HG03045 (cell line): ENCODE measurements around the gene PCDH9.

ENCODE experiments used
- ATAC-seq: cut with Tn5 transposase; IDR thresholded peaks from one replicate; pipeline ENCODE4 v1.9.1; 2021; ENCODE audit warnings: mild to moderate bottlenecking, moderate library complexity; ENCODE audit not compliant: unreplicated experiment

The PCDH9 gene

GRCh38 chr13:67168384-67168783 is 61.8 kb downstream of the PCDH9 start:
- ATAC-seq: no peak

GRCh38 chr13:67167420-67167819 is 62.7 kb downstream of the PCDH9 start:
- no peak for ATAC-seq

- ATAC-seq: no peak
Measured at GRCh38 chr13:67161176-67161575, 69.0 kb downstream of the PCDH9 start.

GRCh38 chr13:67158903-67159302 is 71.2 kb downstream of the PCDH9 start:
- ATAC-seq: no peak

- no peak for ATAC-seq
Measured at GRCh38 chr13:67156723-67157060, 73.4 kb downstream of the PCDH9 start.

GRCh38 chr13:67155898-67156722 is 74.0 kb downstream of the PCDH9 start:
- no peak for ATAC-seq

GRCh38 chr13:67152085-67152484 is 78.1 kb downstream of the PCDH9 start:
- no peak for ATAC-seq

- no peak for ATAC-seq
Measured at GRCh38 chr13:67151652-67152051, 78.5 kb downstream of the PCDH9 start.

- no peak for ATAC-seq
Measured at GRCh38 chr13:67150608-67151007, 79.5 kb downstream of the PCDH9 start.

- ATAC-seq: no peak
Measured at GRCh38 chr13:67148161-67148571, 82.0 kb downstream of the PCDH9 start.

GRCh38 chr13:67147342-67148133 is 82.6 kb downstream of the PCDH9 start:
- no peak for ATAC-seq

- ATAC-seq: no peak
Measured at GRCh38 chr13:67146523-67147130, 83.5 kb downstream of the PCDH9 start.

- ATAC-seq: no peak
Measured at GRCh38 chr13:67145950-67146349, 84.2 kb downstream of the PCDH9 start.

- no peak for ATAC-seq
Measured at GRCh38 chr13:67143544-67144115, 86.5 kb downstream of the PCDH9 start.

- ATAC-seq: no peak
Measured at GRCh38 chr13:67140006-67140405, 90.1 kb downstream of the PCDH9 start.

- ATAC-seq: no peak
Measured at GRCh38 chr13:67139551-67139950, 90.6 kb downstream of the PCDH9 start.

GRCh38 chr13:67138970-67139369 is 91.2 kb downstream of the PCDH9 start:
- ATAC-seq: no peak

GRCh38 chr13:67137044-67137735 is 92.9 kb downstream of the PCDH9 start:
- ATAC-seq: no peak

- ATAC-seq: no peak
Measured at GRCh38 chr13:67136157-67136556, 94.0 kb downstream of the PCDH9 start.

- no peak for ATAC-seq
Measured at GRCh38 chr13:67135356-67135755, 94.8 kb downstream of the PCDH9 start.
